ENCODE results near the gene KRTAP12-3.

Gene KRTAP12-3

DNA sequence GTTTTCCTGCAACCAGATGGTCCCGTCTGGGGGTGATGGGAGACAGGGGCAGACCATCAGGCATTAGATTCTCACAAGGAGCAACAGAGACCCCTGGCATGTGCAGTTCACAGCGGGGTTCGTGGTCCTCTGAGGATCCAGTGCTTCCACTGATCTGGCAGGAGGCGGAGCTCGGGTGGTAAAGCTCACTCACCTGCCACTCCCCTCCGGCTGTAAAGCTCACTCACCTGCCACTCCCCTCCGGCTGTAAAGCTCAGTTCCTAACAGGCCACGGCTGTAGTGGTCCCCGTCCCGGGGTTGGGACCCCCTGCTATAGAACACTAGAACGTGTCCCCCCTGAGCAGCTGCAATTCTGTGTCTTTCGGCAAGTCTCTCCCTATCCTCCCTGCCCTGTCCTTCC, 43.8 kb downstream of the KRTAP12-3 start:
- no peak for DNase-seq (ENCODE audit: low read depth in 1 of 2, low spot score in 1 of 2)

DNA sequence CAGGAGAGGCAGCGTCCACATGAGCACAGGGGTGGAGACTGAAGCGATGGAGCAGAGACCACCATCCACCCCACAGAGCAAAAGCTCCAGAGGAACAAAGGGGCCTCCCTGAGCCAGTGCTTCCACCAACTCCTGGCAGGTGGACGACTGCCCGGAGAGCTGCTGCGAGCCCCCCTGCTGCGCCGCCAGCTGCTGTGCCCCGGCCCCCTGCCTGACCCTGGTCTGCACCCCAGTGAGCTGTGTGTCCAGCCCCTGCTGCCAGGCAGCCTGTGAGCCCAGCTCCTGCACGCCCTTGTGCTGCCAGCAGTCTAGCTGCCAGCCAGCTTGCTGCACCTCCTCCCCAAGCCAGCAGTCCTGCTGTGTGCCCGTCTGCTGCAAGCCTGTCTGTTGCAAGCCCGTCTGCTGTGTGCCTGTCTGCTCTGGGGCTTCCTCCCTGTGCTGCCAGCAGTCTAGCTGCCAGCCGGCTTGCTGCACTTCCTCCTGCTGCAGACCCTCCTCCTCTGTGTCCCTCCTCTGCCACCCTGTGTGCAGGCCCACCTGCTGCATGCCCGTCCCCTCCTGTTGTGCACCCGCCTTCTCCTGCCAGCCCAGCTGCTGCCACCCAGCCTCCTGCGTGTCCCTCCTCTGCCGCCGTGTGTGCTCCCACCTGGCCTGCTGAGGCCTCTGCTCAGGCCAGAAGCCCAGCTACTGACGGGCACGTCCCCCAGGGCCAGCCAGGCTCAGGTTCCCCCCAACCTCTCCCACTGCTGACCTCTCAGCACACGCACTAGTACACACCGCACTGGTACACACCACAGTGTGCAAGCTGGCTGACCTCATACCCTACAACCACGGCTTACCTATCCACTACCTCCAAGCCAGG, 44.6 kb downstream of the KRTAP12-3 start:
- DNase-seq (ENCODE audit: low read depth in 1 of 2, low spot score in 1 of 2): no peak

DNA sequence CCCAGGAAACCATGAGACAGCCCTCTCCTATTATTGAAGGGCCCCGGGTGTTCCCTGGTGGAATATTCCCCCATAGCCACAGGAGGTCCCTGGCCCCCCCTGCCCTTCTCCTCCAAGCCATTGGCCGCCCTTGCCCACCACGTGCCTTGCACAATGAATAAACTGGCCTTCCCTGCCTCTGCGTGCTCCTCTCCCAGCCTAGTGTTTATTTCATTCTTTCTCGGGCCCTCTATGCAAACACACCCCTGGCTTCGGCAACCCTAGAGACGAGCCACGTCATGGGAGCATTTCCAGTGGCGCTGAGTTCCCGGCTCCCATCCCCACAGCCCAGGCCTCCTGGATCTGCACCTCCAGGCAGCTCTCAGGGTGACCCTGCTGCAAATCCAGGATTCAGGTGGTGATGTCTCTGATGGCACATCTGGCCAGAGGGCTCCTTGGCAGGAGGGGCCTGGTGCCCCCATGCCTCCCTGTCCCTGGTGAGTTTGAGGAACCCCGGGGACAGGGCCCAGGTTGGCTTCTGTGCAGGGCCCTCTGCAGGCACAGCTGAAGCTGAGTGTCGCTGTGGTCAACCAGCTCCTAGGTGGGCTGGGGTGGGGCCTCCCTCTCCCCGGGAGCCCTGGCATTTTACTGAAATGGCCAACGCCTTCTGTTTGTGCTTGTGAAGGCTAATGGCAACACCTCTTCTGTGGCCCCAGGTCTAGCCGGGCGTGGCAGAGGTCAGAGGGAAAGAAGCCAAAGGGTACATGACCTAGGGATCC, 45.4 kb downstream of the KRTAP12-3 start:
- DNase-seq (ENCODE audit: low read depth in 1 of 2, low spot score in 1 of 2): no peak

DNA sequence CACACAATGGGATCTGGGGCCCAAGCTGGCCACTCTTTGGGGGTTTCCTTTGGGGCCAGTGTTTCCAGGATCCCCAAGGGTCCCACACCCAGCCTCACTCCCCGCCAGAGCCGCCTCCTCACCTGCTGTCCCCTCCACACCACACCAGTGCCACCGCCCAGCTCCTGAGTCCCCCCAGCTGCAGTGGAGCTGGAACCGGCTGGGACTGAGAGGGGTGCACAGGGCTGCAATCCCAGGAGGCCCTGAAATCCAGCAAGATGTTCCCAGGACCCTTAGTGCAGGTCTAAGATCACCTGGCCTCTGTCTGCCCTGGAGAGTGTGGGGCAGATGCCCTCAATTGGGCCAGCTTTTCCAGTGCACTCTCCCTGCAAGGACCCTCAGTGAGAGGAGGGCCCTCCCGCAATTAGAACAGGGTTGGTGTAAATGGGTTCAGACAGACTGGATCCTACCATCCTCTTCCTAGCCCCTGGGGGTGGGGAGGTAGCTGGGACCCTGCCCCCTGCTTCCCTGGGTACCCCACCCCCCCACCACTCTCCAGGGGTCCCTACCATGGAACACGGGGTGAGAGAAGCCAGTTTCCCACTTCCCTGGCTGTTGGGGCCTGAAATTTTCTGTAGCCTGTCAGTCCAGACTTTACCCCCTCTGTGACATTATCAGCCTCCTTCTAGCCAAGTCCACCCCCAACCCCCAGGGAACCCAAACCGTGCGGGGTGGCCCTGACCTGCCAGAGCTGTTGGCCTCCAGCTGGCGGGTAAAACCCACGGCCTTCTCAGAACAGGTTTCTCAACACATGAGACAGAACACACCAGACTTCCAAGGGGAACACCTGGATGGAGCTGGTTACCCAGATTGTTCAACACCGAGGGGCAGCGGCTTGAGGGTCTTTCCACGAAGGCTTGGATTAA, 46.3 kb downstream of the KRTAP12-3 start:
- no peak for DNase-seq (ENCODE audit: low read depth in 1 of 2, low spot score in 1 of 2)

DNA sequence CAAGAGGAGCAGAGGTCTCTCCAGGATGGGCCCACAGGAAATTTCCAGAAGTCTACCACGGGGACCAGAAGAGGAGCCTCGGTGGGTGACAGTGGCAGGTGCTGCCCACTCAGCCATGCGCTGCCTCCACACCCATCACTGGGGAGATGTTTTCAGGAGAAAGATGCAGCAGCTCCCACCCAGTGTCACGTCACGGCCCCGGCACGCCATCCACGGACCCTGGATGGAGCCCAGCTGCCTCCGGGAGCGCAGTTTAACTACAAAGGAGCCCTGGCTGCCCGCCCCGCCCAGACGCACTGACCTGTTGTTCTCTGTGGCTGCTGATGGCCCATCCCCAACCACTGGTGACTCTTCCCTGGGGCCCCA, 46.9 kb downstream of the KRTAP12-3 start:
- DNase-seq (ENCODE audit: low read depth in 1 of 2, low spot score in 1 of 2): no peak

DNA sequence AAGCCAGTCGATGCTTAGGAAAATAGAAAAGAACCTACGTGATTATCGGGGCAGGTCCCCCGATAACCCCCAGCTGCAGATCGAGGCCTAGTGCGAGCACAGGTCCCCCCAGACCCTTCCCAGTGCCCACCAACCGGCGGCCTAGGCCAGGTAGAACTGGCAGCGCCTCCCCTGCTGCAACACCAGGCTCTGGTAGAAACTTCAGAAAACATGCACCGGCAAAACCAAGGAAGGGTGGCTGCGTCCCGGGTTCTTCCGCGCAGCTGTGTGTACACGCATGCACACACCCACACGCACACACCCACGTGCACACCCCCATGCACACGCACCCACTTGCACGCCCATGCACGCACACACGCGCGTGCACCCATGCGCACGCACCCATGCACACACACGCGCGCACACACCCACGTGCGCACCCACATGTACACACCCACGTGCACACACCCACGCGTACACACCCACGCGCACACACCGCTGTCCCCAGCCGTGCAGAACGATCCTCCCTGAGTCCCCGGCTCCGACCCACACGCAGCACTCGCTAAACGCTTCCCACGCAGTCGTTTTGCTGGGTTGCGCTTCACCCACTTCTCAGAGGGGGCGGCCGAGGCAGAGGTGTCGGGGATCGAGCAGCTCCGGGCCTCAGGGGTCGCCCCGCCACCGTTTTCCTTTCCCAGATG, 48.4 kb downstream of the KRTAP12-3 start:
- DNase-seq (ENCODE audit: low read depth in 1 of 2, low spot score in 1 of 2): no peak

DNA sequence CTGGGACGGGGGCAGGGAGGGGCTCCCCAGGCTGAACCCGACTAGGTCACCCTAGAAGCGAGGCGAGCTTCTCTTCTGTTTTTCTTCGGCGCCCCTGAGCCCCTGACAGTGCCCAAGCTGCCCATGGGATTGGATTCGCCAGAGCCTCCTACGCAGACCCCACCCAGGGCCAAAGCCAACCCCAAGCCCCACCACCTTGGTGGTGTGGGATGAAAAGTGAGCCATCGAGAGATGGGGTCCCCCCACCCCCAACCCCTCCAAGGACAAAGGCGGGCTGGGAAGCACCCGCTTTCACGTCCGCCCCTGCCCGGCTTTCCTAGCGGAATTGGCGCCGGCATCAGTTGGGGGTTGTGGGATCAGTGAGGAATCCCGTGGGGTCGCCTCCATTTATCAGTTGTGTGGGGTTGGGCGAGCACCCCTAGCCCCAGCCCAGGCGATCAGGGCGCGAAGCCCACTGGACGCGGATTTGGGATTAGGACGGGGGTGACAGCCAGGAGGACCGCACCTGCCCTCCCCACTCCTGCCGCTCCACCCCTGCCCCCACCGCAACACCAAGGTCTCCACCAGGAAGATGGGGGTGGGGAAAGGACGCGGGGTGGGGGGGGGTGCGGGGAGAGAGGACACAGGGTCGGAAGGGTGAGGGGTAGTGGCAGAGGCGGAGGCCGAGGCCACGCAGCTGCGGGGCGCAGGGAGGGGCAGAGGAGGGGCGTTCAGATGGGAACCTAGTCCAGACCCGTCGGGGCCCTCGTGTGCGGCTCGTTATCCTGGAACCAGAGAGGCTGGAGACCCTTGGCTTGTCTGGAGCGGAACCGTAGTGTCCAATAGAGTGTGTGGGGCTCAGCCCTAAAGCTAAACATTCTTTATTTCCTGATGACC, 49.2 kb downstream of the KRTAP12-3 start:
- no peak for DNase-seq (ENCODE audit: low read depth in 1 of 2, low spot score in 1 of 2)

Data from stimulated activated CD4-positive, alpha-beta T cell treated with anti-CD3 and anti-CD28 coated beads, Interleukin-15, amount 100 ng/mL, for 1 hour (primary cell).